K562 (cell line): ENCODE data around the gene RXYLT1. TPM values are rescaled to one million over a fixed set of nuclear protein-coding genes. Genes with fewer than 3 reads are reported as not detected.

Experiments
- ATAC-seq: fragments of 200-7000 bp; cut with Tn5 transposase; 3 replicates; pipeline ENCODE4 v1.9.1; 2020; ENCODE audit warnings: moderate library complexity
- BruUV-seq: library from RNA; stranded (reverse); fragments of 400-500 nt; replicated peaks from 2 replicates; lab custom pipeline; 2021; lab: Mats Ljungman, UMichigan
- CTCF ChIA-PET: fragments of 300-600 bp; formaldehyde crosslinking; extraction: SDS; loops from one replicate; lab custom pipeline; 2021; ENCODE audit warnings: low intra/inter-chr PET ratio; lab: Yijun Ruan, JAX
- POLR2A ChIA-PET: fragments of 300-600, 350-650 bp; sonication (Branson Sonifier 250); formaldehyde crosslinking; extraction: SDS; loops from one replicate; lab custom pipeline; 2021; ENCODE audit warnings: antibody characterized with exemption, inconsistent platforms; lab: Yijun Ruan, JAX
- DNase-seq, 4 experiments: peaks; one replicate each; pipeline versions ENCODE4 v3.0.0 to v3.0.0-alpha.2; 2011 to 2018; ENCODE audit warnings: low spot score in 3 of 4, mixed read lengths in 3 of 4; ENCODE audit errors: extremely low read depth in 1 of 4
- FAIRE-seq: peaks from 2 replicates; lab custom pipeline; 2011; peaks lifted over from hg19 to GRCh38; lab: Jason Lieb, UNC
- H2AFZ ChIP-seq: 2 replicates; pipeline ENCODE4 v1.6.0; 2011; ENCODE audit warnings: low read depth, low read length, control low read depth, inconsistent platforms
- H3K27ac ChIP-seq: fragments of 200-600 bp; 3 replicates; pipeline ENCODE4 v1.8.0; 2011; ENCODE audit warnings: low read depth, mild to moderate bottlenecking, control low read depth, inconsistent platforms, low read length, moderate library complexity, mixed read lengths; ENCODE audit errors: extremely low read depth
- H3K27me3 ChIP-seq, 2 experiments: fragments of 300-600 bp in 1 of 2; 2 replicates in 1 of 2; 3 replicates in 1 of 2; pipeline versions ENCODE4 v1.6.0 to v1.8.0; 2011; ENCODE audit warnings: inconsistent platforms in 2 of 2, low read length in 2 of 2, mild to moderate bottlenecking in 1 of 2, mixed read lengths in 1 of 2, moderate library complexity in 1 of 2; ENCODE audit not compliant: control insufficient read depth in 2 of 2, insufficient read depth in 2 of 2
- H3K36me3 ChIP-seq: fragments of 300-600 bp; 3 replicates; pipeline ENCODE4 v1.8.0; 2011; ENCODE audit warnings: mild to moderate bottlenecking, low read length, inconsistent platforms; ENCODE audit not compliant: control insufficient read depth, insufficient read depth
- H3K4me1 ChIP-seq, 2 experiments: fragments of 200-600 bp in 1 of 2; replicated peaks in 1 of 2; 2 replicates in 1 of 2; 3 replicates in 1 of 2; pipeline versions ENCODE4 v1.5.1 to v1.8.0; 2011; ENCODE audit warnings: inconsistent platforms in 2 of 2, low read length in 2 of 2, mild to moderate bottlenecking in 1 of 2, mixed read lengths in 1 of 2, moderate library complexity in 1 of 2; ENCODE audit not compliant: control insufficient read depth in 2 of 2, insufficient read depth in 2 of 2
- H3K4me2 ChIP-seq: 2 replicates; pipeline ENCODE4 v1.6.1; 2011; ENCODE audit warnings: low read length, control low read depth, inconsistent platforms, mixed read lengths; ENCODE audit not compliant: insufficient read depth
- H3K4me3 ChIP-seq: fragments of 200-600 bp; sonication (generic), shearing (Covaris generic); 2 replicates; pipeline ENCODE4 v1.5.1; 2016; ENCODE audit warnings: control low read depth, inconsistent platforms
- H3K79me2 ChIP-seq: fragments of 200-600 bp; 3 replicates; pipeline ENCODE4 v1.8.0; 2011; ENCODE audit warnings: low read length, inconsistent platforms; ENCODE audit not compliant: control insufficient read depth, insufficient read depth
- H3K9ac ChIP-seq, 2 experiments: 2 replicates each; pipeline versions ENCODE4 v1.6.0 to v1.6.1; 2011; ENCODE audit warnings: low read depth in 2 of 2, low read length in 2 of 2, control low read depth in 1 of 2, inconsistent platforms in 1 of 2, mild to moderate bottlenecking in 1 of 2, mixed read lengths in 1 of 2; ENCODE audit not compliant: insufficient read depth in 1 of 2
- H3K9me1 ChIP-seq: one replicate; pipeline ENCODE4 v1.6.0; 2011; ENCODE audit warnings: inconsistent platforms, mild to moderate bottlenecking, low read length, moderate library complexity; ENCODE audit not compliant: control insufficient read depth, insufficient read depth
- H3K9me3 ChIP-seq: replicated peaks from 2 replicates; pipeline ENCODE4 v1.5.1; 2011; ENCODE audit warnings: low read depth, low read length, inconsistent platforms; ENCODE audit not compliant: control insufficient read depth, insufficient read depth
- H4K20me1 ChIP-seq: replicated peaks from 2 replicates; pipeline ENCODE4 v1.6.1; 2011; ENCODE audit warnings: low read length, inconsistent platforms, mixed read lengths; ENCODE audit not compliant: control insufficient read depth, insufficient read depth
- ARNT ChIP-seq, 2 experiments: fragments of 450-650 bp; IDR thresholded peaks; 2 replicates each; pipeline ENCODE4 v1.6.1; 2016; ENCODE audit warnings: mild to moderate bottlenecking in 1 of 2
- CBFA2T2 ChIP-seq: fragments of 450-650 bp; conservative IDR thresholded peaks from 2 replicates; pipeline ENCODE4 v1.6.1; 2017; ENCODE audit warnings: mild to moderate bottlenecking
- FOXA3 ChIP-seq, 2 experiments: fragments of 450-650 bp in 1 of 2; sonication (generic) in 1 of 2; formaldehyde crosslinking; IDR thresholded peaks in 1 of 2; conservative IDR thresholded peaks in 1 of 2; 2 replicates each; pipeline versions ENCODE4 v1.4.0 to v1.8.0; 2020 to 2022; ENCODE audit warnings: mild to moderate bottlenecking in 2 of 2, missing genetic modification reagents in 1 of 2
- GABPA ChIP-seq: fragments of 200-800 bp; sonication (Bioruptor generic); conservative IDR thresholded peaks from 2 replicates; pipeline ENCODE4 v1.6.1; 2016; ENCODE audit warnings: low read depth, missing genetic modification characterization, missing compliant biosample characterization
- HDGF ChIP-seq: fragments of 450-650 bp; IDR thresholded peaks from 2 replicates; pipeline ENCODE4 v1.6.1; 2016
- HMGN3 ChIP-seq: IDR thresholded peaks from 2 replicates; pipeline ENCODE4 v1.6.1; 2011; ENCODE audit warnings: borderline replicate concordance, low read depth, mild to moderate bottlenecking, mixed read lengths, low read length; ENCODE audit not compliant: insufficient read length; ENCODE audit errors: extremely low read depth
- MBD2 ChIP-seq: sonication (generic); IDR thresholded peaks from 2 replicates; pipeline ENCODE4 v1.6.1; 2016; ENCODE audit warnings: low read depth, borderline replicate concordance
- MCM5 ChIP-seq: fragments of 450-650 bp; IDR thresholded peaks from 2 replicates; pipeline ENCODE4 v1.6.1; 2016; ENCODE audit warnings: low read depth
- MEIS2 ChIP-seq: fragments of 450-650 bp; IDR thresholded peaks from 2 replicates; pipeline ENCODE4 v1.6.1; 2014; ENCODE audit warnings: mild to moderate bottlenecking; ENCODE audit not compliant: partially characterized antibody
- PPARD ChIP-seq: fragments of 250-450 bp; sonication (Bioruptor Pico); IDR thresholded peaks from 2 replicates; pipeline ENCODE4 v1.8.0; 2022; ENCODE audit warnings: inconsistent platforms, mild to moderate bottlenecking, moderate library complexity
- RBM25 ChIP-seq: fragments of 200-400 bp; formaldehyde crosslinking; IDR thresholded peaks from 2 replicates; pipeline ENCODE4 v1.6.1; 2018; ENCODE audit warnings: low read length, low read depth, moderate library complexity; ENCODE audit not compliant: severe bottlenecking
- RBM39 ChIP-seq: fragments of 200-400 bp; formaldehyde crosslinking; optimal IDR thresholded peaks from 2 replicates; pipeline ENCODE3; 2018; ENCODE audit warnings: low read depth, low read length
- STAG1 ChIP-seq: sonication (generic); formaldehyde crosslinking; IDR thresholded peaks from 2 replicates; pipeline ENCODE4 v1.5.0; 2020; ENCODE audit warnings: missing genetic modification reagents, borderline replicate concordance
- ZNF146 ChIP-seq: IDR thresholded peaks from one replicate; pipeline ENCODE4 v1.6.1; 2018; ENCODE audit warnings: missing compliant biosample characterization; ENCODE audit not compliant: unreplicated experiment
- WGBS: fragments of 100-300 bp; shearing (Covaris generic); methylation state at CpG from one replicate; pipeline ENCODE4 v1.1.6; 2016; ENCODE audit warnings: low coverage, mixed read lengths; ENCODE audit not compliant: insufficient coverage; ENCODE audit errors: missing lambda C conversion rate; 5-methylcytosine and 5-hydroxymethylcytosine counted together
- in situ Hi-C: fragments of 300-500 bp; cut with MboI; formaldehyde crosslinking; loops from 4 replicates; pipeline ENCODE4 v1.15.0; 2018; ENCODE audit warnings: inconsistent platforms, mixed read lengths
- intact Hi-C: fragments of 100-400 bp; cut with micrococcal nuclease; formaldehyde crosslinking; loops from 2 replicates; pipeline ENCODE4 v1.14.2; 2022
- polyA plus RNA-seq, 8 experiments: library from polyadenylated mRNA; depleted of rRNA in 4 of 8; stranded (reverse) in 5 of 8; unstranded in 3 of 8; fragments of >200 nt; fragmentation: Nextera tagmentation in 2 of 8; fragmentation: Illumina TruSeq in 1 of 8; extraction: Ambion mirVana in 2 of 8; extraction: Trizol in 1 of 8; gene quantifications; 2 replicates each; pipeline versions ENCODE4 v1.2.1 to v1.2.3, GENCODE V29; 2011 to 2014; ENCODE audit warnings: inconsistent platforms in 1 of 8, missing spikeins in 1 of 8
- total RNA-seq, 7 experiments: library from RNA; depleted of rRNA in 6 of 7; stranded (reverse); fragments of >200 nt in 6 of 7; fragmentation: Illumina TruSeq in 2 of 7; extraction: Trizol in 2 of 7; gene quantifications; 2 replicates each; pipeline versions ENCODE4 v1.2.1 to v1.2.3, GENCODE V29; 2011 to 2021; ENCODE audit warnings: low replicate concordance in 1 of 7
- TF ChIP-seq, protein P1 (sequence below): sonication (generic); formaldehyde crosslinking; IDR thresholded peaks from 2 replicates; pipeline ENCODE4 v1.8.0; 2023; ENCODE audit warnings: missing genetic modification reagents, mild to moderate bottlenecking, borderline replicate concordance
- TF ChIP-seq, protein P2 (sequence below): sonication (generic); formaldehyde crosslinking; IDR thresholded peaks from 2 replicates; pipeline ENCODE4 v1.8.0; 2023; ENCODE audit warnings: mild to moderate bottlenecking, missing genetic modification reagents

The RXYLT1 gene
- total and polyA plus RNA-seq, 9 of the 15 experiments (the other 6 are each of a cell fraction or from before 2014, with no cell fraction given), result 6.7 to 26.5 (median 20.9) TPM

DNA sequence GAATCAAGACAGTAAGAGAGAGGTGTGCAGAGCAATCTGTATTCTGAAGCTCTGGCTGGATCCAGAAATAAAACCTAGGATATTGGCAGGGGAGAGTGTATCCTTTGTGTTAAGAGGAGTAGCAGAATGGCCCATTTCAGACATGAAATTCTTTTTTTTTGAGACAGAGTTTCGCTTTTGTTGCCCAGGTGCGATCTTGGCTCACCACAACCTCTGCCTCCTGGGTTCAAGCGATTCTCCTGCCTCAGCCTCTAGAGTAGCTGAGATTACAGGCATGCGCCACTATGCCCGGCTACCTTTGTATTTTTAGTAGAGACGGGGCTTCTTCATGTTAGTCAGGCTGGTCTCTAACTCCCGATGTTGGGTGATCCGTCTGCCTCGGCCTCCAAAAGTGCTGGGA, 58.7 kb downstream of the RXYLT1 start (continued):
- TF ChIP-seq MCM5, result no peak
- TF ChIP-seq, all 486 proteins: peak for 0

DNA sequence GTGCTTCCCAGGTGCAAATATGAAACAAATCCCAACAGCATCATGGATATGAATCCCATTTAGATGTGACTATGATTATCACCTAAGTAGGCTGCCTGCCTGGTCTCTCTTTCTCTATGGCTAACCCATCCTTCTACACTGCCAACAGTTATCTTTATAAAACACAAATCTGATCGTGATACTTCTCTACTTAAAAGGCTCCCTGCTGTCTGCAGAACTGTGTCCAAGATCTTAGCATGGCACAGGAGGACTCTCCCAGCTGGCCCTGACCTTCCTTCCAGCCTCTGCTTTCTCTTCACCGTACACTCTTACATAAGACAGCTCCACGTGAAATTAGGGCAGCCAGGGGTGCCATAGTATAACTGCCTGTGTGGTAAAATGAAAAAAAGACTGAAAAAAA, 61.3 kb downstream of the RXYLT1 start:
- WGBS, result 0% methylated on average over 3 of the region's 3 CpGs
- intact Hi-C loops (loop anchor here (10.0 kb wide), 1 partner anchor 114 kb away; no protein-coding TSS in a partner anchor), in situ Hi-C loops (loop anchor here (25.0 kb wide), 1 partner anchor 546 kb away; the partner anchor contains the start of gene C12orf56)
- H3K36me3 ChIP-seq, result no peaks in the 10 kb centered on the region
- ChIA-PET POLR2A (no interaction called here), CTCF (interaction anchor here (0.7 to 3.2 kb wide), 2 partner anchors 160 to 415 kb away, joined by 3 to 16 read pairs; no protein-coding TSS in a partner anchor)
- no peak for DNase-seq
- H3K27ac ChIP-seq, result no peak overlapping the region
- no TSS peak for BruUV-seq
- FAIRE-seq, result no peak
- no peaks in the 10 kb centered on the region for H3K79me2 ChIP-seq
- H3K4me1 ChIP-seq, result peaks cover 6 to 18% of the 10 kb centered on the region in 2 experiments; a peak in 4 of 5 replicates
- H4K20me1 ChIP-seq, result no peaks in the 10 kb centered on the region
- ATAC-seq, result no peak
- H3K4me2 ChIP-seq, result no peak overlapping the region
- peaks cover 16 to 17% of the 10 kb centered on the region in 2 experiments; a peak in 3 of 5 replicates for H3K27me3 ChIP-seq
- no peak overlapping the region for H3K9ac ChIP-seq
- H2AFZ ChIP-seq, result no peak overlapping the region
- no peaks in the 10 kb centered on the region for H3K9me3 ChIP-seq
- no peaks in the 10 kb centered on the region for H3K9me1 ChIP-seq
- H3K4me3 ChIP-seq, result no peak overlapping the region
- TF ChIP-seq HMGN3 (no peak), RBM39 (no peak), RBM25 (no peak), GABPA (tag) (no peak), MEIS2 (no peak), STAG1 (CRISPR knock-in tag) (no peak), PPARD (CRISPR knock-in tag) (no peak), FOXA3 (CRISPR knock-in tag; conservative IDR thresholded peaks at IDR 0.05 in 1 of 2, IDR thresholded peaks at IDR 0.05 in 1 of 2) (no peak), ARNT (IDR thresholded peaks at IDR 0.05) (no peak), HDGF (no peak), ZNF146 (no peak), CBFA2T2 (no peak), MBD2 (no peak)
- TF ChIP-seq, protein P1, sequence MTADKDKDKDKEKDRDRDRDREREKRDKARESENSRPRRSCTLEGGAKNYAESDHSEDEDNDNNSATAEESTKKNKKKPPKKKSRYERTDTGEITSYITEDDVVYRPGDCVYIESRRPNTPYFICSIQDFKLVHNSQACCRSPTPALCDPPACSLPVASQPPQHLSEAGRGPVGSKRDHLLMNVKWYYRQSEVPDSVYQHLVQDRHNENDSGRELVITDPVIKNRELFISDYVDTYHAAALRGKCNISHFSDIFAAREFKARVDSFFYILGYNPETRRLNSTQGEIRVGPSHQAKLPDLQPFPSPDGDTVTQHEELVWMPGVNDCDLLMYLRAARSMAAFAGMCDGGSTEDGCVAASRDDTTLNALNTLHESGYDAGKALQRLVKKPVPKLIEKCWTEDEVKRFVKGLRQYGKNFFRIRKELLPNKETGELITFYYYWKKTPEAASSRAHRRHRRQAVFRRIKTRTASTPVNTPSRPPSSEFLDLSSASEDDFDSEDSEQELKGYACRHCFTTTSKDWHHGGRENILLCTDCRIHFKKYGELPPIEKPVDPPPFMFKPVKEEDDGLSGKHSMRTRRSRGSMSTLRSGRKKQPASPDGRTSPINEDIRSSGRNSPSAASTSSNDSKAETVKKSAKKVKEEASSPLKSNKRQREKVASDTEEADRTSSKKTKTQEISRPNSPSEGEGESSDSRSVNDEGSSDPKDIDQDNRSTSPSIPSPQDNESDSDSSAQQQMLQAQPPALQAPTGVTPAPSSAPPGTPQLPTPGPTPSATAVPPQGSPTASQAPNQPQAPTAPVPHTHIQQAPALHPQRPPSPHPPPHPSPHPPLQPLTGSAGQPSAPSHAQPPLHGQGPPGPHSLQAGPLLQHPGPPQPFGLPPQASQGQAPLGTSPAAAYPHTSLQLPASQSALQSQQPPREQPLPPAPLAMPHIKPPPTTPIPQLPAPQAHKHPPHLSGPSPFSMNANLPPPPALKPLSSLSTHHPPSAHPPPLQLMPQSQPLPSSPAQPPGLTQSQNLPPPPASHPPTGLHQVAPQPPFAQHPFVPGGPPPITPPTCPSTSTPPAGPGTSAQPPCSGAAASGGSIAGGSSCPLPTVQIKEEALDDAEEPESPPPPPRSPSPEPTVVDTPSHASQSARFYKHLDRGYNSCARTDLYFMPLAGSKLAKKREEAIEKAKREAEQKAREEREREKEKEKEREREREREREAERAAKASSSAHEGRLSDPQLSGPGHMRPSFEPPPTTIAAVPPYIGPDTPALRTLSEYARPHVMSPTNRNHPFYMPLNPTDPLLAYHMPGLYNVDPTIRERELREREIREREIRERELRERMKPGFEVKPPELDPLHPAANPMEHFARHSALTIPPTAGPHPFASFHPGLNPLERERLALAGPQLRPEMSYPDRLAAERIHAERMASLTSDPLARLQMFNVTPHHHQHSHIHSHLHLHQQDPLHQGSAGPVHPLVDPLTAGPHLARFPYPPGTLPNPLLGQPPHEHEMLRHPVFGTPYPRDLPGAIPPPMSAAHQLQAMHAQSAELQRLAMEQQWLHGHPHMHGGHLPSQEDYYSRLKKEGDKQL (CRISPR knock-in tag), result no peak
- TF ChIP-seq, protein P2, sequence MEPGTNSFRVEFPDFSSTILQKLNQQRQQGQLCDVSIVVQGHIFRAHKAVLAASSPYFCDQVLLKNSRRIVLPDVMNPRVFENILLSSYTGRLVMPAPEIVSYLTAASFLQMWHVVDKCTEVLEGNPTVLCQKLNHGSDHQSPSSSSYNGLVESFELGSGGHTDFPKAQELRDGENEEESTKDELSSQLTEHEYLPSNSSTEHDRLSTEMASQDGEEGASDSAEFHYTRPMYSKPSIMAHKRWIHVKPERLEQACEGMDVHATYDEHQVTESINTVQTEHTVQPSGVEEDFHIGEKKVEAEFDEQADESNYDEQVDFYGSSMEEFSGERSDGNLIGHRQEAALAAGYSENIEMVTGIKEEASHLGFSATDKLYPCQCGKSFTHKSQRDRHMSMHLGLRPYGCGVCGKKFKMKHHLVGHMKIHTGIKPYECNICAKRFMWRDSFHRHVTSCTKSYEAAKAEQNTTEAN (CRISPR knock-in tag), result no peak
